ENCODE results near the gene PMS2. TPM values are rescaled to one million over a fixed set of nuclear protein-coding genes. Genes with fewer than 3 reads are reported as not detected.
A peak's percentile ranks its signal among the peaks of the same experiment; 100 is the strongest.

Gene PMS2
- total and polyA plus RNA-seq, 9 of the 15 experiments (the other 6 are each of a cell fraction or from before 2014, with no cell fraction given): 4.9 to 27.6 (median 16.5) TPM

GRCh38 chr7:6008668-6009611, at the start of gene PMS2, which contains the start of gene AIMP2 (continued):
- TF ChIP-seq MYC (IDR thresholded peaks at IDR 0.05; ENCODE audit: low read depth, low read length): peak; percentile 100
- peak; percentile 95; the same call in 1 of the 2 replicates for TF ChIP-seq MYC (CRISPR knock-in tag; IDR thresholded peaks at IDR 0.05; ENCODE audit: borderline replicate concordance, low read depth)
- TF ChIP-seq RBM39 (optimal IDR thresholded peaks at IDR 0.05; ENCODE audit: low read depth, low read length): no peak
- no peak; the same call in 1 of the 2 replicates for TF ChIP-seq TCF3 (CRISPR knock-in tag; IDR thresholded peaks at IDR 0.05)
- no peak for TF ChIP-seq LARP7 (IDR thresholded peaks at IDR 0.05)
- no peak for TF ChIP-seq MTA2 (IDR thresholded peaks at IDR 0.05; ENCODE audit: low read depth)
- peak; percentile 47; the same call in 1 of the 2 replicates for TF ChIP-seq HES1 (IDR thresholded peaks at IDR 0.05; ENCODE audit: low read depth)
- peak; percentile 96 for TF ChIP-seq POLR2A (conservative IDR thresholded peaks at IDR 0.05)
- TF ChIP-seq E2F4 (CRISPR knock-in tag; IDR thresholded peaks at IDR 0.05; ENCODE audit: low read depth): peak; percentile 65; the same call in 1 of the 2 replicates
- TF ChIP-seq KLF13 (tag; IDR thresholded peaks at IDR 0.05; ENCODE audit: borderline replicate concordance, low read depth): peak; percentile 80; the same call in 1 of the 2 replicates
- TF ChIP-seq CC2D1A (IDR thresholded peaks at IDR 0.05): peak; percentile 35; the same call in 1 of the 2 replicates
- peak; percentile 90 for TF ChIP-seq ZNF583 (CRISPR knock-in tag; IDR thresholded peaks at IDR 0.05)
- peak; percentile 98 for TF ChIP-seq ERF (CRISPR knock-in tag; IDR thresholded peaks at IDR 0.05)
- TF ChIP-seq EGR1 (conservative IDR thresholded peaks at IDR 0.05): no peak
- TF ChIP-seq E2F1 (CRISPR knock-in tag; IDR thresholded peaks at IDR 0.05): peak; percentile 95
- TF ChIP-seq E2F3 (CRISPR knock-in tag; IDR thresholded peaks at IDR 0.05): peak; percentile 93
- peak; percentile 59; the same call in 1 of the 2 replicates for TF ChIP-seq MXI1 (IDR thresholded peaks at IDR 0.05; ENCODE audit: low read depth, low read length)
- peak; percentile 78 to 94 for TF ChIP-seq TEAD1 (CRISPR knock-in tag; IDR thresholded peaks at IDR 0.05)
- TF ChIP-seq KDM5B (IDR thresholded peaks at IDR 0.05; ENCODE audit: insufficient replicate concordance, low read depth, low read length): peak; percentile 88
- peak; percentile 58 for TF ChIP-seq TBP (optimal IDR thresholded peaks at IDR 0.05; ENCODE audit: low read depth, low read length)
- no peak for TF ChIP-seq ZSCAN29 (IDR thresholded peaks at IDR 0.05)
- no peak for TF ChIP-seq JUND (IDR thresholded peaks at IDR 0.05; ENCODE audit: borderline replicate concordance, low read depth, low read length)
- 0 out of 3 replicates have a peak, but pooled peaks have one; percentile 2 for TF ChIP-seq JUND (tag; IDR thresholded peaks at IDR 0.05; ENCODE audit: borderline replicate concordance, low read depth, low read length)
- peak in 1 of 2 experiments; percentile 85; a peak in 1 of 3 replicates for TF ChIP-seq CBX3 (IDR thresholded peaks at IDR 0.05; ENCODE audit: borderline replicate concordance in 1 of 2, low read length in 2 of 2)
- TF ChIP-seq ZNF589 (CRISPR knock-in tag; IDR thresholded peaks at IDR 0.05; ENCODE audit: low read depth): peak; percentile 95
- TF ChIP-seq ZNF408 (CRISPR knock-in tag; IDR thresholded peaks at IDR 0.05; ENCODE audit: low read depth): no peak
